GM23338 (cell line): ENCODE results near the gene PHF10. TPM values are rescaled to one million over a fixed set of nuclear protein-coding genes. Genes with fewer than 3 reads are reported as not detected.

ENCODE experiments used
- ATAC-seq: fragments of 200-7000 bp; cut with Tn5 transposase; 3 replicates; pipeline ENCODE4 v1.9.1; 2020
- DNase-seq: peaks from one replicate; pipeline ENCODE4 v3.0.0-alpha.2; 2015; ENCODE audit warnings: low spot score
- H2AFZ ChIP-seq: fragments of 200-600 bp; sonication (generic); 2 replicates; pipeline ENCODE4 v1.8.0; 2016; ENCODE audit warnings: antibody characterized with exemption, mild to moderate bottlenecking, moderate library complexity
- H3F3A ChIP-seq: fragments of 200-600 bp; sonication (generic); replicated peaks from 2 replicates; pipeline ENCODE4 v1.8.0; 2017; ENCODE audit warnings: antibody characterized with exemption, mixed run types, low read depth
- H3K27ac ChIP-seq: fragments of 200-600 bp; sonication (generic); 2 replicates; pipeline ENCODE4 v1.6.1; 2016; ENCODE audit warnings: low read depth
- H3K27me3 ChIP-seq: fragments of 200-600 bp; sonication (generic); 2 replicates; pipeline ENCODE4 v1.8.0; 2016; ENCODE audit warnings: mild to moderate bottlenecking, mixed run types, moderate library complexity; ENCODE audit not compliant: insufficient read depth
- H3K36me3 ChIP-seq: fragments of 200-600 bp; sonication (generic); 2 replicates; pipeline ENCODE4 v1.8.0; 2016; ENCODE audit warnings: mild to moderate bottlenecking; ENCODE audit not compliant: insufficient read depth
- H3K4me1 ChIP-seq: fragments of 200-600 bp; sonication (generic); 2 replicates; pipeline ENCODE4 v1.8.0; 2016; ENCODE audit warnings: mild to moderate bottlenecking, moderate library complexity; ENCODE audit not compliant: insufficient read depth
- H3K4me2 ChIP-seq: fragments of 200-600 bp; sonication (generic); 2 replicates; pipeline ENCODE4 v1.7.1; 2017; ENCODE audit warnings: mixed run types
- H3K4me3 ChIP-seq: fragments of 200-600 bp; sonication (generic); 2 replicates; pipeline ENCODE4 v1.6.1; 2016; ENCODE audit warnings: mixed run types
- H3K79me2 ChIP-seq: fragments of 200-600 bp; sonication (generic); replicated peaks from 2 replicates; pipeline ENCODE4 v1.8.0; 2017; ENCODE audit warnings: mild to moderate bottlenecking; ENCODE audit not compliant: insufficient read depth
- H3K9me2 ChIP-seq: fragments of 200-600 bp; sonication (generic); 2 replicates; pipeline ENCODE4 v1.8.0; 2017; ENCODE audit not compliant: insufficient read depth
- H4K20me1 ChIP-seq: fragments of 200-600 bp; sonication (generic); replicated peaks from 2 replicates; pipeline ENCODE4 v1.8.0; 2017; ENCODE audit warnings: mild to moderate bottlenecking; ENCODE audit not compliant: insufficient read depth
- H3K27ac Mint-ChIP-seq: 2 replicates; pipeline ENCODE4 v1.8.0; 2020; ENCODE audit warnings: inconsistent platforms, mild to moderate bottlenecking, moderate library complexity, mixed read lengths
- H3K27me3 Mint-ChIP-seq: 3 replicates; pipeline ENCODE4 v1.8.0; 2022; ENCODE audit warnings: low read depth, mild to moderate bottlenecking, moderate library complexity, mixed read lengths, inconsistent platforms; ENCODE audit not compliant: insufficient read depth, poor library complexity
- H3K36me3 Mint-ChIP-seq: 3 replicates; pipeline ENCODE4 v1.8.0; 2021; ENCODE audit warnings: low read depth, mild to moderate bottlenecking, inconsistent platforms, moderate library complexity, mixed read lengths
- H3K4me1 Mint-ChIP-seq: 3 replicates; pipeline ENCODE4 v1.8.0; 2020; ENCODE audit warnings: mild to moderate bottlenecking, inconsistent platforms, mixed read lengths
- H3K4me3 Mint-ChIP-seq: 3 replicates; pipeline ENCODE4 v1.8.0; 2021; ENCODE audit warnings: moderate library complexity, mild to moderate bottlenecking, inconsistent platforms, mixed read lengths
- H3K9me3 Mint-ChIP-seq: 3 replicates; pipeline ENCODE4 v1.8.0; 2020; ENCODE audit warnings: moderate library complexity, mild to moderate bottlenecking, inconsistent platforms, mixed read lengths
- CREB1 ChIP-seq: fragments of 250-450 bp; sonication (Bioruptor Pico); IDR thresholded peaks from 2 replicates; pipeline ENCODE4 v1.5.0; 2020; ENCODE audit warnings: low read depth, mild to moderate bottlenecking, moderate library complexity
- ETS1 ChIP-seq: IDR thresholded peaks from 2 replicates; pipeline ENCODE4 v1.6.1; 2016; ENCODE audit warnings: antibody characterized with exemption
- EZH2 ChIP-seq: fragments of 200-600 bp; sonication (generic); IDR thresholded peaks from one replicate; pipeline ENCODE4 v1.8.0; 2017; ENCODE audit warnings: antibody characterized with exemption, mild to moderate bottlenecking, low read depth; ENCODE audit not compliant: unreplicated experiment
- EZH2phosphoT487 ChIP-seq: fragments of 200-600 bp; sonication (generic); IDR thresholded peaks from one replicate; pipeline ENCODE4 v1.8.1; 2018; ENCODE audit warnings: antibody characterized with exemption; ENCODE audit not compliant: unreplicated experiment
- JUNB ChIP-seq: IDR thresholded peaks from one replicate; pipeline ENCODE4 v1.6.1; 2016; ENCODE audit warnings: antibody characterized with exemption; ENCODE audit not compliant: unreplicated experiment
- POLR2AphosphoS5 ChIP-seq: IDR thresholded peaks from 2 replicates; pipeline ENCODE4 v1.6.1; 2016; ENCODE audit warnings: antibody characterized with exemption, low read depth
- STAT1 ChIP-seq: IDR thresholded peaks from one replicate; pipeline ENCODE4 v1.6.1; 2016; ENCODE audit warnings: antibody characterized with exemption; ENCODE audit not compliant: unreplicated experiment
- ZNF114 ChIP-seq: fragments of 250-450 bp; sonication (Bioruptor Pico); IDR thresholded peaks from 2 replicates; pipeline ENCODE4 v1.5.0; 2020; ENCODE audit warnings: mild to moderate bottlenecking, moderate library complexity
- ZNF331 ChIP-seq: fragments of 250-450 bp; sonication (Bioruptor Pico); IDR thresholded peaks from 2 replicates; pipeline ENCODE4 v1.5.0; 2020; ENCODE audit warnings: low read depth, mild to moderate bottlenecking, moderate library complexity
- ZNF462 ChIP-seq: fragments of 250-450 bp; sonication (Bioruptor Pico); IDR thresholded peaks from 2 replicates; pipeline ENCODE4 v1.5.0; 2020; ENCODE audit warnings: mild to moderate bottlenecking, moderate library complexity
- polyA plus RNA-seq: library from polyadenylated mRNA; unstranded; fragments of >200 nt; fragmentation: Nextera tagmentation; extraction: Ambion mirVana; gene quantifications from 2 replicates; pipeline ENCODE4 v1.2.1, GENCODE V29; 2016
- total RNA-seq: library from RNA; depleted of rRNA; stranded (reverse); fragments of >200 nt; shearing (Covaris generic); gene quantifications from 2 replicates; pipeline ENCODE4 v1.2.3, GENCODE V29; 2014
- TF ChIP-seq, protein P1 (sequence below): IDR thresholded peaks from one replicate; pipeline ENCODE4 v1.6.1; 2018; ENCODE audit warnings: antibody characterized with exemption; ENCODE audit not compliant: unreplicated experiment
- TF ChIP-seq, protein P2 (sequence below), 2 experiments: fragments of 200-600 bp in 1 of 2; sonication (generic) in 1 of 2; conservative IDR thresholded peaks; 2 replicates each; pipeline versions ENCODE4 v1.5.1 to v1.6.1; 2016 to 2017; ENCODE audit warnings: antibody characterized with exemption in 2 of 2, low read depth in 2 of 2, mild to moderate bottlenecking in 2 of 2, moderate library complexity in 1 of 2

Gene PHF10
- total and polyA plus RNA-seq, 2 experiments from 2014 or later: 16.5 to 44.7 TPM

- no peak overlapping the region for H3K27ac Mint-ChIP-seq
- Histone ChIP-seq H4K20me1 (0 out of 2 replicates have a peak, but pooled peaks cover 4% of the 10 kb centered on the region), H3F3A (no peaks in the 10 kb centered on the region), H3K4me1 (peaks cover 8% of the 10 kb centered on the region), H2AFZ (no peak overlapping the region), H3K4me2 (no peak overlapping the region), H3K27me3 (no peaks in the 10 kb centered on the region), H3K36me3 (no peaks in the 10 kb centered on the region), H3K79me2 (peaks cover 7% of the 10 kb centered on the region), H3K27ac (no peak overlapping the region), H3K9me2 (no peaks in the 10 kb centered on the region), H3K4me3 (no peak overlapping the region)
- H3K36me3 Mint-ChIP-seq: no peaks in the 10 kb centered on the region
- TF ChIP-seq, protein P1, sequence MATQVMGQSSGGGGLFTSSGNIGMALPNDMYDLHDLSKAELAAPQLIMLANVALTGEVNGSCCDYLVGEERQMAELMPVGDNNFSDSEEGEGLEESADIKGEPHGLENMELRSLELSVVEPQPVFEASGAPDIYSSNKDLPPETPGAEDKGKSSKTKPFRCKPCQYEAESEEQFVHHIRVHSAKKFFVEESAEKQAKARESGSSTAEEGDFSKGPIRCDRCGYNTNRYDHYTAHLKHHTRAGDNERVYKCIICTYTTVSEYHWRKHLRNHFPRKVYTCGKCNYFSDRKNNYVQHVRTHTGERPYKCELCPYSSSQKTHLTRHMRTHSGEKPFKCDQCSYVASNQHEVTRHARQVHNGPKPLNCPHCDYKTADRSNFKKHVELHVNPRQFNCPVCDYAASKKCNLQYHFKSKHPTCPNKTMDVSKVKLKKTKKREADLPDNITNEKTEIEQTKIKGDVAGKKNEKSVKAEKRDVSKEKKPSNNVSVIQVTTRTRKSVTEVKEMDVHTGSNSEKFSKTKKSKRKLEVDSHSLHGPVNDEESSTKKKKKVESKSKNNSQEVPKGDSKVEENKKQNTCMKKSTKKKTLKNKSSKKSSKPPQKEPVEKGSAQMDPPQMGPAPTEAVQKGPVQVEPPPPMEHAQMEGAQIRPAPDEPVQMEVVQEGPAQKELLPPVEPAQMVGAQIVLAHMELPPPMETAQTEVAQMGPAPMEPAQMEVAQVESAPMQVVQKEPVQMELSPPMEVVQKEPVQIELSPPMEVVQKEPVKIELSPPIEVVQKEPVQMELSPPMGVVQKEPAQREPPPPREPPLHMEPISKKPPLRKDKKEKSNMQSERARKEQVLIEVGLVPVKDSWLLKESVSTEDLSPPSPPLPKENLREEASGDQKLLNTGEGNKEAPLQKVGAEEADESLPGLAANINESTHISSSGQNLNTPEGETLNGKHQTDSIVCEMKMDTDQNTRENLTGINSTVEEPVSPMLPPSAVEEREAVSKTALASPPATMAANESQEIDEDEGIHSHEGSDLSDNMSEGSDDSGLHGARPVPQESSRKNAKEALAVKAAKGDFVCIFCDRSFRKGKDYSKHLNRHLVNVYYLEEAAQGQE: no peak
- TF ChIP-seq EZH2phosphoT487 (no peak), ZNF331 (CRISPR knock-in tag) (no peak), ZNF114 (CRISPR knock-in tag) (no peak), JUNB (no peak), POLR2AphosphoS5 (no peak), ZNF462 (no peak), ETS1 (no peak), EZH2 (no peak), CREB1 (CRISPR knock-in tag) (no peak), STAT1 (no peak)
- TF ChIP-seq, protein P2, sequence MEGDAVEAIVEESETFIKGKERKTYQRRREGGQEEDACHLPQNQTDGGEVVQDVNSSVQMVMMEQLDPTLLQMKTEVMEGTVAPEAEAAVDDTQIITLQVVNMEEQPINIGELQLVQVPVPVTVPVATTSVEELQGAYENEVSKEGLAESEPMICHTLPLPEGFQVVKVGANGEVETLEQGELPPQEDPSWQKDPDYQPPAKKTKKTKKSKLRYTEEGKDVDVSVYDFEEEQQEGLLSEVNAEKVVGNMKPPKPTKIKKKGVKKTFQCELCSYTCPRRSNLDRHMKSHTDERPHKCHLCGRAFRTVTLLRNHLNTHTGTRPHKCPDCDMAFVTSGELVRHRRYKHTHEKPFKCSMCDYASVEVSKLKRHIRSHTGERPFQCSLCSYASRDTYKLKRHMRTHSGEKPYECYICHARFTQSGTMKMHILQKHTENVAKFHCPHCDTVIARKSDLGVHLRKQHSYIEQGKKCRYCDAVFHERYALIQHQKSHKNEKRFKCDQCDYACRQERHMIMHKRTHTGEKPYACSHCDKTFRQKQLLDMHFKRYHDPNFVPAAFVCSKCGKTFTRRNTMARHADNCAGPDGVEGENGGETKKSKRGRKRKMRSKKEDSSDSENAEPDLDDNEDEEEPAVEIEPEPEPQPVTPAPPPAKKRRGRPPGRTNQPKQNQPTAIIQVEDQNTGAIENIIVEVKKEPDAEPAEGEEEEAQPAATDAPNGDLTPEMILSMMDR (conservative IDR thresholded peaks at IDR 0.05; ENCODE audit: low read depth in 2 of 2): no peak
- no peak for DNase-seq
- H3K9me3 Mint-ChIP-seq: no peaks in the 10 kb centered on the region
- no peak overlapping the region for H3K4me3 Mint-ChIP-seq
- H3K4me1 Mint-ChIP-seq: peaks cover 6% of the 10 kb centered on the region; the same call in 2 of the 3 replicates
- ATAC-seq: no peak
- H3K27me3 Mint-ChIP-seq: peaks cover 1% of the 10 kb centered on the region
Observed at GRCh38 chr6:169745405-169745804, 21.1 kb upstream of the PHF10 start.
